A549 (cell line): ENCODE measurements around the gene GDF10. TPM values are rescaled to one million over a fixed set of nuclear protein-coding genes. Genes with fewer than 3 reads are reported as not detected.
A peak's percentile ranks its signal among the peaks of the same experiment; 100 is the strongest.

ENCODE experiments used
- ATAC-seq, 2 experiments: fragments of 200-7000 bp in 1 of 2; fragments of >200 bp in 1 of 2; cut with Nextera tagmentation in 1 of 2; cut with Tn5 transposase in 1 of 2; 3 replicates each; pipeline versions ENCODE4 v1.8.0 to v1.9.1; 2018 to 2020; ENCODE audit warnings: mild to moderate bottlenecking in 1 of 2, moderate library complexity in 1 of 2
- CTCF ChIA-PET: fragments of 300-600 bp; sonication (Branson Sonifier 250); formaldehyde crosslinking; extraction: SDS; loops from one replicate; lab custom pipeline; 2021; ENCODE audit warnings: antibody characterized with exemption, inconsistent platforms; lab: Yijun Ruan, JAX
- POLR2A ChIA-PET: fragments of 350-600 bp; formaldehyde crosslinking; extraction: SDS; loops from one replicate; lab custom pipeline; 2021; ENCODE audit warnings: antibody characterized with exemption, inconsistent platforms; lab: Yijun Ruan, JAX
- DNase-seq, 2 experiments: peaks; one replicate each; pipeline versions ENCODE4 v3.0.0 to v3.0.0-alpha.2; 2011 to 2016; ENCODE audit warnings: low read depth in 1 of 2, low spot score in 1 of 2
- FAIRE-seq: peaks from 2 replicates; lab custom pipeline; 2011; peaks lifted over from hg19 to GRCh38; lab: Jason Lieb, UNC
- H3K27ac ChIP-seq, 2 experiments: fragments of >200 bp; sonication (Bioruptor Twin); formaldehyde crosslinking; 3 replicates each; pipeline ENCODE4 v1.5.1; 2016 to 2017
- H3K4me1 ChIP-seq: fragments of >200 bp; sonication (Bioruptor Twin); formaldehyde crosslinking; 3 replicates; pipeline ENCODE4 v1.6.1; 2016
- H3K4me2 ChIP-seq: fragments of >200 bp; sonication (Bioruptor Twin); formaldehyde crosslinking; 3 replicates; pipeline ENCODE4 v1.6.1; 2016
- H3K4me3 ChIP-seq: fragments of >200 bp; sonication (Bioruptor Twin); formaldehyde crosslinking; 3 replicates; pipeline ENCODE4 v1.5.1; 2016
- H3K9me3 ChIP-seq: fragments of >200 bp; sonication (Bioruptor Twin); formaldehyde crosslinking; 3 replicates; pipeline ENCODE4 v1.6.1; 2016
- BCL3 ChIP-seq: fragments of >200 bp; sonication (Bioruptor Twin); formaldehyde crosslinking; IDR thresholded peaks from 3 replicates; pipeline ENCODE4 v1.6.1; 2016
- EP300 ChIP-seq, 2 experiments: fragments of >200 bp; sonication (Bioruptor Twin); formaldehyde crosslinking; IDR thresholded peaks; 2 replicates in 1 of 2; 3 replicates in 1 of 2; pipeline ENCODE4 v1.6.1; 2016 to 2017
- ESRRA ChIP-seq: fragments of 150-350 bp; IDR thresholded peaks from 2 replicates; pipeline ENCODE4 v1.6.1; 2014; ENCODE audit warnings: mild to moderate bottlenecking, low read length, borderline replicate concordance
- FOXS1 ChIP-seq: fragments of 250-450 bp; sonication (Bioruptor Pico); IDR thresholded peaks from 2 replicates; pipeline ENCODE4 v1.5.0; 2020; ENCODE audit warnings: mild to moderate bottlenecking, moderate library complexity
- GATA3 ChIP-seq: IDR thresholded peaks from 2 replicates; pipeline ENCODE4 v1.6.1; 2012; ENCODE audit warnings: borderline replicate concordance
- HDAC2 ChIP-seq: fragments of 200-600 bp; sonication (generic); IDR thresholded peaks from 2 replicates; pipeline ENCODE4 v1.6.1; 2016
- JUN ChIP-seq, 2 experiments: fragments of >200 bp; sonication (Bioruptor Twin); formaldehyde crosslinking; IDR thresholded peaks; 2 replicates in 1 of 2; 3 replicates in 1 of 2; pipeline ENCODE4 v1.6.1; 2016 to 2017
- JUNB ChIP-seq: fragments of >200 bp; sonication (Bioruptor Twin); formaldehyde crosslinking; IDR thresholded peaks from 2 replicates; pipeline ENCODE4 v1.6.1; 2016
- KDM1A ChIP-seq: fragments of 200-600 bp; sonication (generic); IDR thresholded peaks from 2 replicates; pipeline ENCODE4 v1.6.1; 2016; ENCODE audit warnings: low read depth, mild to moderate bottlenecking
- MAX ChIP-seq: IDR thresholded peaks from 2 replicates; pipeline ENCODE4 v1.6.1; 2012
- POLR2A ChIP-seq: IDR thresholded peaks from 2 replicates; pipeline ENCODE4 v1.6.1; 2012; ENCODE audit warnings: mild to moderate bottlenecking, low read length
- POLR2AphosphoS2 ChIP-seq: conservative IDR thresholded peaks from 2 replicates; pipeline ENCODE4 v1.6.1; 2012; ENCODE audit warnings: low read length, improper control_type of control experiment, inconsistent platforms
- RAD21 ChIP-seq, 2 experiments: fragments of >200 bp in 1 of 2; sonication (Bioruptor Twin) in 1 of 2; formaldehyde crosslinking in 1 of 2; IDR thresholded peaks in 1 of 2; conservative IDR thresholded peaks in 1 of 2; 2 replicates in 1 of 2; 3 replicates in 1 of 2; pipeline ENCODE4 v1.6.1; 2012 to 2018; ENCODE audit warnings: inconsistent platforms in 1 of 2
- RCOR1 ChIP-seq: fragments of 150-350 bp; IDR thresholded peaks from 2 replicates; pipeline ENCODE4 v1.6.1; 2014; ENCODE audit warnings: antibody characterized with exemption, low read length, low read depth
- TFCP2L1 ChIP-seq: fragments of 250-450 bp; sonication (Bioruptor Pico); IDR thresholded peaks from 2 replicates; pipeline ENCODE4 v1.5.0; 2021; ENCODE audit warnings: mild to moderate bottlenecking
- ZC3H11A ChIP-seq: fragments of 450-650 bp; IDR thresholded peaks from 2 replicates; pipeline ENCODE4 v1.6.1; 2014; ENCODE audit warnings: antibody characterized with exemption, mild to moderate bottlenecking
- ZFP36 ChIP-seq: fragments of 450-650 bp; IDR thresholded peaks from 2 replicates; pipeline ENCODE4 v1.6.1; 2014; ENCODE audit warnings: borderline replicate concordance; ENCODE audit not compliant: partially characterized antibody
- WGBS: methylation state at CpG from one replicate; pipeline ENCODE4 v1.1.6; 2017; ENCODE audit errors: missing lambda C conversion rate; 5-methylcytosine and 5-hydroxymethylcytosine counted together
- polyA plus RNA-seq, 4 experiments: library from polyadenylated mRNA; depleted of rRNA in 3 of 4; stranded (reverse); fragments of >200 nt; fragmentation: RNase III in 1 of 4; extraction: RNeasy Plus Mini Kit Qiagen cat#74134 plus additional on column Dnase treatment in 1 of 4; gene quantifications; 2 replicates in 3 of 4; 3 replicates in 1 of 4; pipeline ENCODE4 v1.2.3, GENCODE V29; 2011 to 2017
- TF ChIP-seq, protein P1 (sequence below): fragments of >200 bp; sonication (Bioruptor Twin); formaldehyde crosslinking; IDR thresholded peaks from 3 replicates; pipeline ENCODE4 v1.5.1; 2016
- TF ChIP-seq, protein P2 (sequence below): fragments of 250-450 bp; sonication (Bioruptor Pico); IDR thresholded peaks from 2 replicates; pipeline ENCODE4 v1.5.0; 2021; ENCODE audit warnings: mild to moderate bottlenecking, moderate library complexity, borderline replicate concordance
- TF ChIP-seq, protein P3 (sequence below): fragments of 250-450 bp; sonication (Bioruptor Pico); IDR thresholded peaks from 2 replicates; pipeline ENCODE4 v1.5.0; 2020; ENCODE audit warnings: low read depth, mild to moderate bottlenecking, moderate library complexity

Gene GDF10
- polyA plus RNA-seq, 2 of the 4 experiments (the other 2 are of a cell fraction) = 0.10 TPM; not detected in 1

DNA sequence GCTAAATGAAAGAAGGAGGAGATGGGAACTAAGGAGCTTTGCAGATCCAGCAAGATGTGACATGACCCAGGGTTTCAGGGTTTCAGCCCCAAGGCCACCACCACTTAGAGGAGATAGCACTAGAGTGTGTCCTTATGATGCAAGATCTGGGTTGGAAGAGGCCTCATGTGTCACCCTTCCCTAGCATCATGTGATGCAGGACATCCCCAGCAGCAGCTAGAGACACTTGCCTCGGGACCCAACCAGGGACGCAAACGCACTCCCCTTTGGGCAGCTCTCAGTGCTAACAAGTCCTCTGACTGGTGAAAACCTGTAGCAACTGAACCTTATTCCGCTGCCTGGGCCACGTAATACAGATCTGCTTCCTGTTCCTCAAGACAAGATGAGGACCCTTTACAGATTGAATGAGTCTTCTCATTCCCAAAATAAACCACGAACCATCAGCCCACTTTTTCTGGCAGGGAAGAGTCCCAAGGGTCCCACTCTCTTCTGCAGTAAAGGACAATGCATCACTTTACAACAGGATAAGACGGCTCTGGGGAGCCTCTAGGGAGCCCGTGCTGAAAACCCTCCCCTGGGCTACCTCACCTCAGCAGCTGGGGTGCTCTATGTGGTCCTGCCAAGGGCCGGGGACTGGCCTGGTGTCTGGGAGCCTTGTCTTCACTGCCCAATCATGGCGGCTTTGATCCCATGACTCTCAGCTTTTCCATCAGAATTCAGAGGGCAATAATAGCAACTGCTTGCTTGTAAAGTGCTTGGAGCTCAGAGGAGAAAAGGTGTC lies 44.8 kb upstream of the GDF10 start:
- ChIA-PET POLR2A (no interaction called here), CTCF (interaction anchor here (0.6 to 1.8 kb wide), 5 partner anchors 9 to 231 kb away, joined by 3 to 5 read pairs (median 3); no protein-coding TSS in a partner anchor)
- DNase-seq (no peak), FAIRE-seq (no peak), ATAC-seq (no peak)
- Histone ChIP-seq H3K4me3 (no peak overlapping the region), H3K4me1 (no peaks in the 10 kb centered on the region), H3K9me3 (no peaks in the 10 kb centered on the region), H3K4me2 (no peak overlapping the region), H3K27ac (no peak overlapping the region)
- WGBS = 43% methylated on average over 10 of the region's 10 CpGs
- TF ChIP-seq POLR2A (no peak), TFCP2L1 (CRISPR knock-in tag) (no peak), RAD21 (conservative IDR thresholded peaks at IDR 0.05 in 1 of 2, IDR thresholded peaks at IDR 0.05 in 1 of 2) (no peak), EP300 (IDR thresholded peaks at IDR 0.05) (no peak), RCOR1 (no peak)

- CTCF ChIA-PET = interaction anchor here (1.2 to 1.8 kb wide), 2 partner anchors 33 to 56 kb away, joined by 3 to 5 read pairs; no protein-coding TSS in a partner anchor
- FAIRE-seq = no peak
- POLR2A ChIA-PET = no interaction called here
Measured at GRCh38 chr10:47255866-47256265, 44.1 kb upstream of the GDF10 start.

DNA sequence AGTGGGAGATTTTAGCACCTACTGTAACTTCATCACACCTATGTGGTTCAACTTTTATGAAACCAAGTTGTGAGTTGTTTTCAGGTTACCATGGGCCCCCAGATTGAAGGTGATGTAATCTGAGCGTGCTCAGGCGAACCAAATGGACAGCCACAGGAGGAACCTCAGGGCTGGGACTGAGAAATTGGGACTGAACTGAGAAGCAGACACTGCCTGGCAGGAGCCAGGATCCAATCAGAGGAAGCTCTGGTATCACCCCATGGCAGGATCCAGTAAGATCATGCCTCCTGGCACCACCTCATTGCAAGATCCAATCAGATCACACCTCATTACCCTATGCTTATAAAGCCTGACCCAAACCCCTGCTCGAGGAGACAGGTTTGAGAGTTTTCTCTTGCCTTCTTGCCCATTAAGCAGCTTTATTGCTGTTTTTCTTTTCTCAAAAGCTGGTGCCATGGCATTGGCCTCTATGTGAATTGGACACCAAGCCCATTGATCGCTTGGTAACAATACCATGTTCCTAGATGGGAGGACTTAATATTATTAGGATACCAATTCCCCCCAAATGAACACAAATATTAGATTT lies 43.2 kb upstream of the GDF10 start:
- Histone ChIP-seq H3K4me2 (no peak overlapping the region), H3K27ac (no peak overlapping the region), H3K4me3 (no peak overlapping the region), H3K9me3 (no peaks in the 10 kb centered on the region), H3K4me1 (no peaks in the 10 kb centered on the region)
- DNase-seq (peak in 1 of 2 experiments; percentile 5), ATAC-seq (no peak), FAIRE-seq (no peak)
- 17% methylated on average over 4 of the region's 4 CpGs for WGBS
- ChIA-PET POLR2A (no interaction called here), CTCF (no interaction called here)
- no peak for TF ChIP-seq JUN (IDR thresholded peaks at IDR 0.05)

More at GRCh38 chr10:47255866-47256265, 44.1 kb upstream of the GDF10 start:
- ATAC-seq = no peak
- Histone ChIP-seq H3K9me3 (no peaks in the 10 kb centered on the region), H3K27ac (no peak overlapping the region), H3K4me2 (no peak overlapping the region), H3K4me1 (no peaks in the 10 kb centered on the region), H3K4me3 (no peak overlapping the region)
- WGBS = 50% methylated on average over 1 of the region's 1 CpG
- no peak for TF ChIP-seq HDAC2
- TF ChIP-seq GATA3 = no peak
- no peak for TF ChIP-seq FOXS1
- no peak for TF ChIP-seq JUNB
- no peak for TF ChIP-seq ZFP36
- TF ChIP-seq ESRRA = no peak
- TF ChIP-seq POLR2AphosphoS2 = no peak
- TF ChIP-seq, protein P1, sequence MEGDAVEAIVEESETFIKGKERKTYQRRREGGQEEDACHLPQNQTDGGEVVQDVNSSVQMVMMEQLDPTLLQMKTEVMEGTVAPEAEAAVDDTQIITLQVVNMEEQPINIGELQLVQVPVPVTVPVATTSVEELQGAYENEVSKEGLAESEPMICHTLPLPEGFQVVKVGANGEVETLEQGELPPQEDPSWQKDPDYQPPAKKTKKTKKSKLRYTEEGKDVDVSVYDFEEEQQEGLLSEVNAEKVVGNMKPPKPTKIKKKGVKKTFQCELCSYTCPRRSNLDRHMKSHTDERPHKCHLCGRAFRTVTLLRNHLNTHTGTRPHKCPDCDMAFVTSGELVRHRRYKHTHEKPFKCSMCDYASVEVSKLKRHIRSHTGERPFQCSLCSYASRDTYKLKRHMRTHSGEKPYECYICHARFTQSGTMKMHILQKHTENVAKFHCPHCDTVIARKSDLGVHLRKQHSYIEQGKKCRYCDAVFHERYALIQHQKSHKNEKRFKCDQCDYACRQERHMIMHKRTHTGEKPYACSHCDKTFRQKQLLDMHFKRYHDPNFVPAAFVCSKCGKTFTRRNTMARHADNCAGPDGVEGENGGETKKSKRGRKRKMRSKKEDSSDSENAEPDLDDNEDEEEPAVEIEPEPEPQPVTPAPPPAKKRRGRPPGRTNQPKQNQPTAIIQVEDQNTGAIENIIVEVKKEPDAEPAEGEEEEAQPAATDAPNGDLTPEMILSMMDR = no peak
- DNase-seq = no peak

DNA sequence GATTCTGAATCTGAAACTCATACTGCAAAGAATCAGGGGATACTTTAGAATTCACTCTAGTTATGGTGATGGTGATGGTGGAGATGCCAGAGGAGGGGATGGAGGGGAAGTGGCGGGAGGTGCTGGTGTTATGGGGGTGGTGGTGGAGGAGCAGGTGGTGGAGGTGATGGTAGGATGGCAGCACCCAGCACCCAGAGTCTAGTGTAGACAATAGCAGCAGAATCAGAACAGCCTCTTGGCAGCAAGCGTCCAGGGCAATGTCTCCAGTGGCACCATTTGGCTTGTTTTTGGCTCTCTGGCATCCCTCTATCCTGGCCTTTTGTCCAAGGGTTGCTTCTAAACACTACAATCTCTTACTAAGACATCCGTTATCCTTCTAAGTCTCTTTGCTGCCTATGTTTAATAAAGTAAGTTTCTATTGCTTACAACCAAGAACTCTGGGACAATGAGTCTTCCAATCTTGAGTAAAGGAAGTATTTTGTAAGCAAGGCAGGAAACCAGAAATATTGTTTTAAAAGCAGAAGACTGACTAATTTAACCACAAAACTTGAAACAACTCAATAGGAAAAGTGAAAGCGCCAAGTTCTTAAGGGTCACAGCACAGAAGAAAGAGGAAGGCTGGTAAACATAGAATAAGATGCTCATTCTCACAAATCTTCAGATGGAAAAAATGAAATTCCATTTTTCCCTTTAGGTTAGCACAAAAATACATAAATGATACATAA lies 42.4 kb upstream of the GDF10 start:
- ChIA-PET POLR2A (no interaction called here), CTCF (no interaction called here)
- Histone ChIP-seq H3K4me1 (no peaks in the 10 kb centered on the region), H3K9me3 (no peaks in the 10 kb centered on the region), H3K4me3 (no peak overlapping the region), H3K4me2 (no peak overlapping the region), H3K27ac (no peak overlapping the region)
- TF ChIP-seq, protein P2, sequence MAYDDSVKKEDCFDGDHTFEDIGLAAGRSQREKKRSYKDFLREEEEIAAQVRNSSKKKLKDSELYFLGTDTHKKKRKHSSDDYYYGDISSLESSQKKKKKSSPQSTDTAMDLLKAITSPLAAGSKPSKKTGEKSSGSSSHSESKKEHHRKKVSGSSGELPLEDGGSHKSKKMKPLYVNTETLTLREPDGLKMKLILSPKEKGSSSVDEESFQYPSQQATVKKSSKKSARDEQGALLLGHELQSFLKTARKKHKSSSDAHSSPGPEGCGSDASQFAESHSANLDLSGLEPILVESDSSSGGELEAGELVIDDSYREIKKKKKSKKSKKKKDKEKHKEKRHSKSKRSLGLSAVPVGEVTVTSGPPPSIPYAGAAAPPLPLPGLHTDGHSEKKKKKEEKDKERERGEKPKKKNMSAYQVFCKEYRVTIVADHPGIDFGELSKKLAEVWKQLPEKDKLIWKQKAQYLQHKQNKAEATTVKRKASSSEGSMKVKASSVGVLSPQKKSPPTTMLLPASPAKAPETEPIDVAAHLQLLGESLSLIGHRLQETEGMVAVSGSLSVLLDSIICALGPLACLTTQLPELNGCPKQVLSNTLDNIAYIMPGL (CRISPR knock-in tag) = no peak
- TF ChIP-seq BCL3 (no peak), MAX (no peak), ZC3H11A (no peak), JUNB (no peak), GATA3 (no peak), POLR2AphosphoS2 (no peak), HDAC2 (no peak), KDM1A (no peak), JUN (IDR thresholded peaks at IDR 0.05) (no peak)
- TF ChIP-seq, protein P3, sequence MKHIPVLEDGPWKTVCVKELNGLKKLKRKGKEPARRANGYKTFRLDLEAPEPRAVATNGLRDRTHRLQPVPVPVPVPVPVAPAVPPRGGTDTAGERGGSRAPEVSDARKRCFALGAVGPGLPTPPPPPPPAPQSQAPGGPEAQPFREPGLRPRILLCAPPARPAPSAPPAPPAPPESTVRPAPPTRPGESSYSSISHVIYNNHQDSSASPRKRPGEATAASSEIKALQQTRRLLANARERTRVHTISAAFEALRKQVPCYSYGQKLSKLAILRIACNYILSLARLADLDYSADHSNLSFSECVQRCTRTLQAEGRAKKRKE (CRISPR knock-in tag) = no peak
- ATAC-seq (no peak), FAIRE-seq (no peak), DNase-seq (no peak)
- 48% methylated on average over 4 of the region's 4 CpGs for WGBS
